ENCODE data around the gene OPA3.

DNA sequence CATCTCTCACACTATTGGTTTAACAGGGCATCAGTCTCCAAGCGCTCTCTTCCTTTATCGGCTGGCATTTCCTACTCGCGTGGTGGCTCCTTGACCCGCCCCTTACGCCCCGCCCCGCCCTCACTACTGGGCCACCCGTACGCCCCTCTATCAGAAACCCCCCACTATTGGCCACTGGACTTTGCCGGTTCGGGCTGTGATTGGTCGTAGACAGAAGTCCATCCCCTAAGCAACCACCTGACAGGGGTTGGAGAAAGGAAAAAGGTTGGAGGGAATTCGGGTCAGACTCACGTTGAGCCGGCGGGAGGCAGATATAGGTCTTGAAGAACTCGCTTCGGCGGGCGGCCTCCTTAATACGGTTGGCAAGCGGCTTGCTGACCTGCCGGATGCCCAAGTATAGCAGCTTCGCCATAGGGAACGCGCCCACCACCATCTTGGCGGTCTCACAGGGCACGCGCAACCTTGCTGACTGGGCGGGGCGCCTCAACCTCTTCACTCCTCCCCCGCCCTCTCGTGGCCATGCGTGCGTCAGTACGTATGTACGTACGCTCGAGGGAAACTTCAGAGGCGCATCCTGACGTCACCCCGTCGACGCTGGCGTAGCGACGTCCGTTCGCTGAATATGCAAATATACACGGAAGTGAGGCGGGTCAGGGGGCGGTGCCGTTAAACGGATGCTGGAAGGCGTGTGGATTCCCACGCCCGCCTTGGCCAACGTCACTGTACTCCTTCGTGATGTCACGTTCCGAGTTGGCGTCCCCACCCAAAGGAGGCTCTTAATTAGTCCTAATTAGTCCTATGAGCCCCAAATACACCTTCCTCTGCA lies at the start of gene OPA3:
- TF ChIP-seq, protein P1, sequence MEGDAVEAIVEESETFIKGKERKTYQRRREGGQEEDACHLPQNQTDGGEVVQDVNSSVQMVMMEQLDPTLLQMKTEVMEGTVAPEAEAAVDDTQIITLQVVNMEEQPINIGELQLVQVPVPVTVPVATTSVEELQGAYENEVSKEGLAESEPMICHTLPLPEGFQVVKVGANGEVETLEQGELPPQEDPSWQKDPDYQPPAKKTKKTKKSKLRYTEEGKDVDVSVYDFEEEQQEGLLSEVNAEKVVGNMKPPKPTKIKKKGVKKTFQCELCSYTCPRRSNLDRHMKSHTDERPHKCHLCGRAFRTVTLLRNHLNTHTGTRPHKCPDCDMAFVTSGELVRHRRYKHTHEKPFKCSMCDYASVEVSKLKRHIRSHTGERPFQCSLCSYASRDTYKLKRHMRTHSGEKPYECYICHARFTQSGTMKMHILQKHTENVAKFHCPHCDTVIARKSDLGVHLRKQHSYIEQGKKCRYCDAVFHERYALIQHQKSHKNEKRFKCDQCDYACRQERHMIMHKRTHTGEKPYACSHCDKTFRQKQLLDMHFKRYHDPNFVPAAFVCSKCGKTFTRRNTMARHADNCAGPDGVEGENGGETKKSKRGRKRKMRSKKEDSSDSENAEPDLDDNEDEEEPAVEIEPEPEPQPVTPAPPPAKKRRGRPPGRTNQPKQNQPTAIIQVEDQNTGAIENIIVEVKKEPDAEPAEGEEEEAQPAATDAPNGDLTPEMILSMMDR (IDR thresholded peaks at IDR 0.05), result peak in 2 of 3 donors; percentile 7 to 43
- TF ChIP-seq POLR2A (IDR thresholded peaks at IDR 0.05), result peak; percentile 82
- TF ChIP-seq EP300 (IDR thresholded peaks at IDR 0.05), result peak; percentile 98

All from ovary (tissue), 3 donors.